B cell (primary cell): ENCODE results near the gene SCAMP4. TPM values are rescaled to one million over a fixed set of nuclear protein-coding genes. Genes with fewer than 3 reads are reported as not detected.
A peak's percentile ranks its signal among the peaks of the same experiment; 100 is the strongest.

Experiments
- ATAC-seq: fragments of 200-7000 bp; cut with Tn5 transposase; one replicate; pipeline ENCODE4 v1.10.0; 2021; ENCODE audit warnings: low read depth, mild to moderate bottlenecking, moderate number of reproducible peaks, moderate library complexity
- CTCF ChIA-PET: fragments of 350-600 bp; sonication (Branson Sonifier 250); formaldehyde crosslinking; loops from one replicate; lab custom pipeline; 2021; ENCODE audit warnings: antibody characterized with exemption, inconsistent platforms; lab: Charles Lee
- POLR2A ChIA-PET: fragments of 350-600 bp; sonication (Branson Sonifier 250); formaldehyde crosslinking; loops from one replicate; lab custom pipeline; 2021; ENCODE audit warnings: antibody characterized with exemption; lab: Charles Lee
- DNase-seq: peaks from one replicate; pipeline ENCODE4 v3.0.0; 2013
- H2AFZ ChIP-seq: 2 replicates; pipeline ENCODE4 v1.6.1; 2012; ENCODE audit warnings: mild to moderate bottlenecking, low read depth, low read length; ENCODE audit not compliant: insufficient read depth, poor library complexity, severe bottlenecking
- H3K27ac ChIP-seq, 2 donors: 1 replicate in 1 of 2; 2 replicates in 1 of 2; pipeline ENCODE4 v1.5.1; 2012 to 2013; ENCODE audit warnings: low read length in 2 of 2, mild to moderate bottlenecking in 2 of 2, moderate library complexity in 1 of 2
- H3K27me3 ChIP-seq, 4 experiments: fragments of 200-600 bp in 1 of 4; sonication (generic) in 1 of 4; replicated peaks in 1 of 4; 1 replicate in 2 of 4; 2 replicates in 2 of 4; pipeline versions ENCODE4 v1.6.1 to v1.7.0; 2013 to 2016; ENCODE audit warnings: low read length in 3 of 4, mild to moderate bottlenecking in 2 of 4, mixed read lengths in 1 of 4, moderate library complexity in 1 of 4; ENCODE audit not compliant: insufficient read depth in 4 of 4, control insufficient read depth in 3 of 4; ENCODE audit errors: control extremely low read depth in 1 of 4
- H3K36me3 ChIP-seq, 2 experiments: replicated peaks in 1 of 2; 1 replicate in 1 of 2; 2 replicates in 1 of 2; pipeline versions ENCODE4 v1.6.1 to v1.7.1; 2013; ENCODE audit warnings: low read length in 1 of 2; ENCODE audit not compliant: insufficient read depth in 2 of 2, control insufficient read depth in 1 of 2; ENCODE audit errors: control extremely low read depth in 1 of 2, extremely low read depth in 1 of 2
- H3K4me1 ChIP-seq, 2 donors: fragments of 200-600 bp in 1 of 2; sonication (generic) in 1 of 2; 1 replicate in 1 of 2; 2 replicates in 1 of 2; pipeline versions ENCODE4 v1.5.1 to v1.6.1; 2013 to 2017; ENCODE audit warnings: low read length in 2 of 2; ENCODE audit not compliant: control insufficient read depth in 2 of 2, insufficient read depth in 2 of 2
- H3K4me2 ChIP-seq: replicated peaks from 2 replicates; pipeline ENCODE3; 2012; ENCODE audit warnings: mild to moderate bottlenecking, low read depth, low read length; ENCODE audit not compliant: poor library complexity, severe bottlenecking
- H3K4me3 ChIP-seq, 5 experiments: fragments of 200-600 bp in 1 of 5; sonication (generic) in 1 of 5; 1 replicate in 3 of 5; 2 replicates in 2 of 5; pipeline versions ENCODE4 v1.5.1 to v1.7.0; 2011 to 2016; ENCODE audit warnings: low read length in 4 of 5, mild to moderate bottlenecking in 4 of 5, low read depth in 2 of 5, control low read depth in 1 of 5, moderate library complexity in 1 of 5; ENCODE audit not compliant: insufficient read depth in 1 of 5; ENCODE audit errors: control extremely low read depth in 1 of 5, extremely low read depth in 1 of 5
- H3K79me2 ChIP-seq: fragments of 200-600 bp; sonication (generic); one replicate; pipeline ENCODE4 v1.6.0; 2016; ENCODE audit warnings: low read length; ENCODE audit not compliant: control insufficient read depth, insufficient read depth
- H3K9ac ChIP-seq: fragments of 200-600 bp; sonication (generic); 2 replicates; pipeline ENCODE4 v1.6.1; 2017; ENCODE audit warnings: mild to moderate bottlenecking, low read length, moderate library complexity
- H3K9me3 ChIP-seq, 3 donors: one replicate each; pipeline versions ENCODE4 v1.6.1 to v1.7.1; 2013; ENCODE audit warnings: low read length in 2 of 3; ENCODE audit not compliant: control insufficient read depth in 2 of 3, insufficient read depth in 1 of 3; ENCODE audit errors: control extremely low read depth in 1 of 3
- H4K20me1 ChIP-seq: 2 replicates; pipeline ENCODE4 v1.6.0; 2012; ENCODE audit warnings: mild to moderate bottlenecking, low read length; ENCODE audit not compliant: insufficient read depth, control insufficient read depth, poor library complexity, severe bottlenecking
- H3K27ac Mint-ChIP-seq: one replicate; pipeline ENCODE4 v1.8.0; 2021; ENCODE audit warnings: mixed read lengths
- H3K27me3 Mint-ChIP-seq: one replicate; pipeline ENCODE4 v1.8.0; 2021; ENCODE audit warnings: mixed read lengths
- H3K4me1 Mint-ChIP-seq: one replicate; pipeline ENCODE4 v1.8.0; 2021; ENCODE audit warnings: mixed read lengths
- H3K4me3 Mint-ChIP-seq: one replicate; pipeline ENCODE4 v1.8.0; 2021; ENCODE audit warnings: mixed read lengths
- H3K9me3 Mint-ChIP-seq: one replicate; pipeline ENCODE4 v1.8.0; 2022; ENCODE audit warnings: mixed read lengths; ENCODE audit not compliant: insufficient read depth
- CTCF ChIP-seq: fragments of 200-600 bp; IDR thresholded peaks from one replicate; pipeline ENCODE4 v1.8.0; 2022; ENCODE audit warnings: antibody characterized with exemption, mild to moderate bottlenecking
- EZH2 ChIP-seq: IDR thresholded peaks from 2 replicates; pipeline ENCODE4 v1.6.1; 2012; ENCODE audit warnings: borderline replicate concordance, low read depth, mild to moderate bottlenecking, moderate library complexity, low read length; ENCODE audit not compliant: insufficient read depth, poor library complexity, severe bottlenecking
- WGBS: methylation state at CpG from one replicate; pipeline ENCODE4 v1.1.5; 2013; ENCODE audit warnings: missing lambda C conversion rate; ENCODE audit not compliant: insufficient coverage; 5-methylcytosine and 5-hydroxymethylcytosine counted together
- intact Hi-C: fragments of 100-400 bp; cut with micrococcal nuclease; formaldehyde crosslinking; loops from one replicate; pipeline ENCODE4 v1.10.0; 2022
- polyA plus RNA-seq: library from polyadenylated mRNA; depleted of rRNA; stranded (reverse); fragments of >200 nt; gene quantifications from 2 replicates; pipeline ENCODE4 v1.2.3, GENCODE V29; 2012
- total RNA-seq, 2 donors: library from RNA; stranded (reverse); fragments of 120-200 nt in 1 of 2; gene quantifications; 1 replicate in 1 of 2; 2 replicates in 1 of 2; pipeline versions ENCODE4 v1.2.3 to v1.2.4, GENCODE V29; 2013 to 2022

Gene SCAMP4
- total and polyA plus RNA-seq, 2 donors (not counting 1 experiment from before 2014, with no cell fraction given), result 47.9 to 60.0 TPM

DNA sequence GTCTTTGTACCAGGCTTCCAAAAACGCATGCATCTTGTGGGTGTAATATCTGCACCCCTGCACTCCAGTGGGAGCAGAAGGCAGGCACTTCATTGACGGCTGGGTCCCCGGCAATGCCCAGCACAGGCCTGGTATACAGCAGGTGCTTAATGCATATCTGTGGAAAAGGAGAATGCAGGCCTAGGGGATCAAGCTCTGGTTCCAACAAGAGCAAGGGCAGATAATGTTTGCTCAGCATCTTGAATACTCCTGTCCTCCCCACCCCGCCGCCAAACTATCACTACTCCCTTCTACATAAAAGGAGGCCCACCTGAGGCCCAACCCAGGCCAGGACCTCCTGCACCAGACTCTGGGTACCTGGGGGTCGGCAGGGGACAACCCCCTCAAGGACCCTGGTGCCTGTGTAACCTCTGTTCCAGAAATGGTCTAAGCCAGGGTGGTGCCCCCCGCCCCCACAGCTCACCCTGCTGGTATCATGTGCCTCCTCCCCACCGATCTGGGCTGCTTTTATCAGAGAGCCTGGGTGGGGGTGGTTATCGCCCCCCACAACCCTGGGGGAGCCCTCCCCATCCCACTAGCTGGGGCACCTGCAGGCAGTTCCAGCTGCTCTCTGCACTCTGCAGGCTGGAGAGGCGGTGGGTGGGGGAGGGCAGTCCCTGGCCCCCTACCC, 46.7 kb upstream of the SCAMP4 start:
- Mint-ChIP-seq H3K9me3 (no peaks in the 10 kb centered on the region), H3K4me1 (peaks cover 64% of the 10 kb centered on the region), H3K4me3 (peak overlapping the region; percentile 41), H3K27ac (peak overlapping the region; percentile 84), H3K27me3 (no peaks in the 10 kb centered on the region)
- Histone ChIP-seq H3K9ac (no peak overlapping the region), H3K79me2 (peaks cover 73% of the 10 kb centered on the region), H3K27ac (peak overlapping the region in 1 of 2 donors; percentile 79), H3K9me3 (no peaks in the 10 kb centered on the region), H2AFZ (no peak overlapping the region), H4K20me1 (peaks cover 86% of the 10 kb centered on the region), H3K4me2 (no peak overlapping the region), H3K36me3 (peaks cover 0 to 4% of the 10 kb centered on the region in 2 experiments), H3K4me3 (no peak overlapping the region), H3K4me1 (peaks cover 58 to 78% of the 10 kb centered on the region in 2 donors), H3K27me3 (no peaks in the 10 kb centered on the region)
- intact Hi-C loops, result no loop called here
- WGBS, result 72% methylated on average over 7 of the region's 10 CpGs
- ChIA-PET POLR2A (interaction anchor here (1.3 to 1.9 kb wide), 2 partner anchors 10 to 39 kb away, joined by 4 to 6 read pairs; partner anchors contain the start of gene REXO1), CTCF (interaction anchor here (0.6 to 1.1 kb wide), 2 partner anchors 10 to 43 kb away, joined by 3 read pairs; no protein-coding TSS in a partner anchor)
- peak; percentile 49 for DNase-seq
- TF ChIP-seq EZH2 (no peak), CTCF (no peak)
- no peak for ATAC-seq

DNA sequence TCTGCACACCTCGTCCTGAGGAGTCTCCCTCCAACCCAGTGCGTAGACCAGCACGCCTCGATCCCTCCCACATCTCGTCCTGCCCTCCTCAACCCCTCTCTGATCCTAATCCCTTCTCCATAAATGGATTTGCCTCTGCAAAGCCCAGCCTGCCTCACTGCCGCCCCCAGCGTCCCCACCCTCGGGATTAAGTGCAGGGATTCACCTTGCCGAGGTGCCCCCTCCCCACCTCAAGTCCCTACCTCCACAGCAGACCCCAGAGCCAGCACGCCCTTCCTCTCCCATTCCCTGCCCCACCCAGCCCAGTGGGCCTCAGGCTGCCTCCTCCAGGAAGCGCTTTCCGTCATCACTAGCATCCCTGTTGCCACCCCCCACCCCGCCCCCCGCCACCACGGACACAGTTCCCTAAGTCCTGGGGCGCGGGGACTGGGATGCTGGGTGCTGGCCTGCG, 45.8 kb upstream of the SCAMP4 start:
- Mint-ChIP-seq H3K27ac (peak overlapping the region; percentile 84), H3K4me3 (peak overlapping the region; percentile 7), H3K4me1 (peaks cover 64% of the 10 kb centered on the region), H3K27me3 (no peaks in the 10 kb centered on the region), H3K9me3 (no peaks in the 10 kb centered on the region)
- peaks cover 65% of the 10 kb centered on the region for H3K79me2 ChIP-seq
- WGBS, result 76% methylated on average over 15 of the region's 18 CpGs
- DNase-seq (no peak), ATAC-seq (no peak)
- H3K4me2 ChIP-seq, result peak overlapping the region; percentile 12
- H3K36me3 ChIP-seq, result no peaks in the 10 kb centered on the region
- peaks cover 51 to 71% of the 10 kb centered on the region in 2 donors for H3K4me1 ChIP-seq
- TF ChIP-seq EZH2 (no peak), CTCF (no peak)
- H2AFZ ChIP-seq, result no peak overlapping the region
- ChIA-PET CTCF (interaction anchor here (0.6 to 1.1 kb wide), 2 partner anchors 10 to 42 kb away, joined by 3 read pairs; no protein-coding TSS in a partner anchor), POLR2A (interaction anchor here (1.3 kb wide), 1 partner anchor 38 kb away, joined by 4 read pairs; no protein-coding TSS in a partner anchor)
- peak overlapping the region in 1 of 2 donors; percentile 64 for H3K27ac ChIP-seq
- H3K9ac ChIP-seq, result no peak overlapping the region
- H3K27me3 ChIP-seq, result no peaks in the 10 kb centered on the region
- no peaks in the 10 kb centered on the region for H3K9me3 ChIP-seq
- no peak overlapping the region for H3K4me3 ChIP-seq
- intact Hi-C loops, result no loop called here
- H4K20me1 ChIP-seq, result peaks cover 78% of the 10 kb centered on the region
